HG02970 (cell line): ENCODE results near the gene ZNF229.
"Not testable (repeated sequence)": the region's sequence is repeated elsewhere in the genome, so short reads cannot be mapped to it uniquely, and the experiment has no call there.

Experiments
- ATAC-seq: cut with Tn5 transposase; IDR thresholded peaks from one replicate; pipeline ENCODE4 v1.9.1; 2021; ENCODE audit warnings: mild to moderate bottlenecking, moderate library complexity, moderate number of reproducible peaks; ENCODE audit not compliant: unreplicated experiment, low FRiP score

Gene ZNF229

GRCh38 chr19:44447916-44448674 is at the start of gene ZNF229:
ZNF229 (minus strand) TSS chr19:44448472; CDS start chr19:44442847, 5,625 bp downstream.
- no peak for ATAC-seq

- no peak for ATAC-seq
These were observed 48.4 kb upstream of the ZNF229 start for GRCh38 chr19:44496711-44497110.

GRCh38 chr19:44476559-44477408 is 28.5 kb upstream of the ZNF229 start:
- no peak for ATAC-seq

GRCh38 chr19:44468730-44469129 is 20.5 kb upstream of the ZNF229 start:
- not testable (repeated sequence) for ATAC-seq

- ATAC-seq: not testable (repeated sequence)
These were observed 14.5 kb upstream of the ZNF229 start for GRCh38 chr19:44462600-44463286.

GRCh38 chr19:44456016-44456415 is 7.7 kb upstream of the ZNF229 start:
- not testable (repeated sequence) for ATAC-seq

GRCh38 chr19:44455100-44455499 is 6.8 kb upstream of the ZNF229 start:
- ATAC-seq: no peak

GRCh38 chr19:44452367-44452766 is 4.1 kb upstream of the ZNF229 start:
- no peak for ATAC-seq

- no peak for ATAC-seq
These were observed 3.4 kb upstream of the ZNF229 start for GRCh38 chr19:44451687-44452086.

GRCh38 chr19:44438441-44438840 is 9.8 kb downstream of the ZNF229 start:
- ATAC-seq: no peak

- no peak for ATAC-seq
These were observed 12.8 kb downstream of the ZNF229 start for GRCh38 chr19:44435441-44435840.

- ATAC-seq: no peak
These were observed 17.3 kb downstream of the ZNF229 start for GRCh38 chr19:44430956-44431355.

GRCh38 chr19:44415553-44415952 is 32.7 kb downstream of the ZNF229 start:
- ATAC-seq: not testable (repeated sequence)

- ATAC-seq: no peak
These were observed 46.8 kb downstream of the ZNF229 start, which contains the start of gene ZNF285 for GRCh38 chr19:44401139-44402115. ZNF285 (minus strand) TSS chr19:44401608; CDS start chr19:44397213, 4,395 bp downstream.

- ATAC-seq: not testable (repeated sequence)
These were observed 59.0 kb downstream of the ZNF229 start for GRCh38 chr19:44389268-44389667.
